GM19395 (cell line): ENCODE measurements around the gene PRSS12.
"Not testable (repeated sequence)": the region's sequence is repeated elsewhere in the genome, so short reads cannot be mapped to it uniquely, and the experiment has no call there.

Experiments used
- ATAC-seq: cut with Tn5 transposase; IDR thresholded peaks from one replicate; pipeline ENCODE4 v1.9.1; 2021; ENCODE audit warnings: mild to moderate bottlenecking, moderate library complexity; ENCODE audit not compliant: unreplicated experiment

PRSS12 gene

DNA sequence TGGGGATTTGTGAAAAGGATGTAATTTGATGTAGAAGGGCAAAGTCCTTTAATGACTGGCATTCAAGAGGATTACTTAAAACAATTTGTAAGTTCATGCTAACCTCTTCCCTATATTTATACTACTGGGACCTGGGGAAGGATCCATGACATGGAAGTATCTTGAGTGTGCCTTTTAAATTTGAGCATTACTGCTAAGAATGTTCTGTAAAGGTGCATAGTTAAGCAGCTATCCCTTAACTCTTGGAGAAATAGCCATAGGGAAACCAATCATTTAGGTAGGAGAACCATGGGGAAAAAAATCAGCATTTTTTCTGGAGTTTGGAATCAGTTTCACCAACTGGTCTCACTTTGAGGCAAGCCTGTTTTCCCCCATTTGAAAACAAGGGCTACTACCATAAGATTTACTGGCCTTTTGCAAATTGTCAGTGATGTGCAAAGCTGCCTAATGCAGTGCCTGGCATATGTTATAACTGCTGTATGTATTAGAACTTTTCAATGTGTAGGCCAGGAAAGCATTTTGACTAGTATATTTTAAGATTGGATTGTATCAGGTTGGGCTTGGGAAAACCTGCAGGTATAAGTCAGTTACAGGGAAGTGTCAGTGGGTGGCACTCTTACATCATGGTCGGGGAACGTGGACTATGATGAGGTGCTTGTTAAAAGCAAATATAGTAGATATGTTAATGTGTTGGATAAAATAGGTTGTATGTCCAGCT lies 72.1 kb downstream of the PRSS12 start:
- ATAC-seq, result peak; percentile 26

DNA sequence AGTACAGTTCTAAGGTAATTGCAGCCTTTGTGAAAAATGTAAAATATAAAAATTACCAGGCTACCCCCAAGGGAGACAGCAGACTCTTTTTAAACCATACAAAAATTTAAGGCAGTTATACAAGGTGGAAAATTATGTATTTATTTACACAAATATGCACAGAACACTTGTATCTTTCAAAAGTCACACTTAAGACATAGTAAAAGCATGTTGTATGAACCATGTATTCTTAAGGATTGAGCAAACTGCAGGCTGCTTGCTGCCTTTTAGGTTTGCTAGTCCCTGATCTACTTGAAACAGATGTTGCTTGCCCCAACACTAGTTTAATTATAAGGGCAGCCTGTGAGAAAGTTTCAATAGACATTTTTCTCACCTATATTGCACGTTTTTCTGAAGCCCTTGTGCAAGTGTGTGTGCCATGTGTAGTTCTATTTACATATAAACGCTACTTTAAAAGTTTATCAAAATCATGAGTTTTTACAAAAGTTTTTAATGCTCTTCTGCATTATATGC lies 72.8 kb downstream of the PRSS12 start:
- no peak for ATAC-seq

DNA sequence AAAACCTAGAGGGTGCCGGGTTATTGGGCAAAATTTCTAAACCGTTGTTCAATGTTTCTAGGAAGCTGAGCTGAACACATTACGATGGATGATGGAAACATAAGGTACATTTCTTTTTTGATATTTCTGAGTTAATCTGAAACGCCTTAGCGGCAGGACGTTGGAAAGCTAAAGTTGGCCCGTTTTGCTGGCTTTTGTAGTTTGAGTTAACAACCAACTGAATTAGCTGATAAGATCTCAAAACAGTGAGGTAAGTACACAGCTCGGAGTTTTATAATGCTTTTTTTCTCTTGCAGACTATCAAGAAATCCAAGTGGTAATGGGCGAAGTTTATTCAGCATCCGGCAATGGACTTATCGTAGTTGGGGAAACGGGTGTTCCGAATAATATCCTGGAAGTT lies 73.5 kb downstream of the PRSS12 start:
- no peak for ATAC-seq

DNA sequence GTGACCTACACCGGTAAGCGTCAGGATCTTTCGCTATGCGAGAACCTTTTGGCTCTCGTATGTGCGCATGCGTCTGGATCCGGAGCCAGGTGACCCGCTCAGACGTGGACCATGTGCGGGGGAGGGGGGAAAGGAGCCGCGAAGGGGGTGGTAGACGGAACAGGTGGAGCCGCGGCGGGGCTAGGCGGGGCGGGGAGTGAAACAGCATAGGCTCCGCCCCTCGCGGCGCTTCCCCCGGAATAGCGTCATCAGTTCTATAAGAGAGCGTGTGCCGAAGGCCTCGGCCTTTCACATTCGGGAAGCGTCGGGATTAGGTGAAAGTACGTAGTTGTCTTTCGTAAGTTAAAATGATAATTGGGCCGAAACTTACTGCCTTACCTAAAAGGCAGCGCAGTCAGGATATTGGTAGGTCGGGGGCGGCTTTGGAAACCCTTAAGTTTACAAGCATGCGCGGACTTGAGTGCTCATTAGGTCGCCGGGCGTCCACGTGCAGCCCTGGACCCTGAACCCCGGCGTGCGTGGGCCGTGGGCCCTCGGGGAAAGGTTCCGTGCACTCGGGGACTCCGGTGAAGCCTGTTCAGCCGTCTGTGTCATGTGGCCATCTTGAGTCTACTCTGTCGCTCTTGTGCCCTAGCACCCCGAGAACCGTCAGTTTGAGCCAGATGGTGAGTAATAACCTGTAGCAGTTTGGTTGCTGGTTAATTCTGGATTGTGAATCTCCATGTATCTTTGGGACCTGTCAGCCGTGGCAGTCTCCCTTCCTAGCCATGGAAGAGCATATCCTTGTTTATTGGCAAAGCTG lies 74.1 kb downstream of the PRSS12 start:
- peak; percentile 83 for ATAC-seq

DNA sequence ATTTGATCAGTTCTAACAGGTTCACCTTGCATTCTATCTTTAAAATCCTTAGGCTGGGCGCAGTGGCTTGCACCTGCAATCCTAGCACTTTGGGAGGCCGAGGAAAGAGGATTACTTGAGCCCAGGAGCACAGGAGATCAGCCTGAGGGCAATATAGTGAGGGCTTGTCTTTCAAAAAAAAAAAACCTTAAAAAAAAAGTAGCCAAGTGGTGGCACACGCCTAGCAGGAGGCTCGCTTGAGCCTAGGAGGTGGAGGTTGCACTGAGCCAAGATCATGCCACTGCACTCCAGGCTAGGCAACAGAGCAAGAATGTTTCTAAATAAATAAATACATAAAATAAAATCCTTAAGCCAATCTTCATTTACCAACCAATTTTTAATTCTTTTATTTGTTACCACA lies 75.6 kb downstream of the PRSS12 start:
- ATAC-seq, result no peak

DNA sequence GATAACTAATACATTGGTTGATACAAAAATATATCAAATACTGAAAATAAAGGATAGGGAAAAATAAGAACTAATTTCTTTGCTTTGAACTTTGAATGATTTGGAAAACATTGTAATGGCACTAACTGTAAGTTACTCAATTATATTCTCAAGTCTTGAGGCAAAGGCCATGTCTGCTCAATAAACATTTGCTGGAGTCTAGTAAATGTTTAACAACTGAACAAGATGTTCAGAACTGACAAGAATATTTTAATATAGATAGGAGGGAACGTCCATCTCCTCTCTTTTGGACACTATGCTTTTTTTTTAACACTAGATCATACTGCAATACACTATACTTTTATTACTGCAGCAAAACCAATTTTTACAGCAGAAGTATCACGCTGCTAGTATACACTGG lies 76.2 kb downstream of the PRSS12 start:
- ATAC-seq, result no peak

DNA sequence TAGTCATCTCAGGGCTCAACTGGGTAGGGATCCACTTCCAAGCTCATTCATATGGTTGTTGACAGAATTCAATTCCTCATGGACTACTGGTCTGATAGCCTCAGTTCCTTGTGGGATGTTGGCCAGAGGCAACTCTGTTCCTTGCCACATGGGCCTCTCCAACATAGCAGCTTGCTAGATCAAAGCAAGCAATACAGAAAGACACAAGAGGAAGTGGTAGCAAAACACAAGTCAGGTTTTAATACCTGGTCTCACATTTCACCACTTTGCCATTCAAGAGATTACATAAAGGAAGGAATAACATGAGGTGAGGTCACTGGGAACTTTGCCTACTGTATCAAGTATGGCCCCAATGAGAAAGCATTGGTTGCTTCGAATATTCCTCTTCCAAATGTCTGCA lies 79.2 kb downstream of the PRSS12 start:
- ATAC-seq, result no peak

DNA sequence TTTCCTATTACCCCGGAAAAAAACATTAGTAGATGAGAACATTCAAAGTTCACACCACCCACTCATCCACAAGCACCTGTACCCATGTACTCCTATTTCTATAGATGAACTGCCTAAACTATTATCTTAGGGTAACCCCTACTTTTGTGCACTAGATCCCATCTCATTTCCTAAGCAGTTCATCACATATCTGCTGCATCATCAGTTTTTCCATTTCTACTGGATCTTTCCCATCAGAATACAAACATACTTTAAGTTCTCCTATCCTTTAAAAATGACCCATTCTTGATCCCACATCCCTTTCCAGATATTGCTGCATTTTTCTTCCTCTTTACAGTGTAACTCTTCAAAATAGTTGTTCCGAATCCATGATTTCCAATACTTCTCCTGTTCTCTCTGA lies 81.0 kb downstream of the PRSS12 start:
- ATAC-seq, result no peak

DNA sequence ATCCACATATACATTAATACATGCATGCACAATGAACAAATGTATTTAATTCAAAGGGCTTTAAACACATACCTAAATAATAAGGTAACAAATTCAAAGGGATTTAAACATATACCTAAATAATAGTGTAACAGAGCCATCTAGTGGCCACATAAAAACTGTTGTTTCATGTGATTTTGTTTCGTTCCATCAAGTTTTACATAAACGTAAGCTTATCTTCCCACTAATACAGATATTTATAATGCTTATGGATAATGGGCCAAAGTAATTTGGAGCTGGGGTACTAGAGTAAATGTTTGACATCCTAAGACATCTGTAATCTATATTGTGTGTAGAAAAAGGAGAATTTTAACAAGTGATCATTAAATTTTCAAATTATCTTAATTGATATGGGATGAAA lies 82.3 kb downstream of the PRSS12 start:
- ATAC-seq, result peak; percentile 47

DNA sequence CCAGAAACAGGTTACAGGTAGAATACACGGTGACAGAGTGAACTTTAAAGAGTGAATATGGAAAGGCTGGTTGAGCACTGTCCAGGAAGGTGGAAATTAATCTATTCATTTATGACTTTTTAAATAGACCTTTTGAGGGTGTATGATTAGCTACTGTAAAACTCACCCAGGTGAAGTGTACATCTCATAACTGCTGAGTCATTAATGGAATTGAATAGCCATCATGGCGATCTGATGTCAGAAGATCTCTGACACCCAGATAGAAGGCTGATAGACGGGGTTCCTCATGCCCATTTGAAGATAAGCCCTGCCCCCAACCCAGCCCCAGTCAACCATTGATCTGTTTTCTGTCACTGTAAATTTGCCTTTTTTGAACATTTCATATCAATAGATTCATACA lies 84.0 kb downstream of the PRSS12 start:
- no peak for ATAC-seq

DNA sequence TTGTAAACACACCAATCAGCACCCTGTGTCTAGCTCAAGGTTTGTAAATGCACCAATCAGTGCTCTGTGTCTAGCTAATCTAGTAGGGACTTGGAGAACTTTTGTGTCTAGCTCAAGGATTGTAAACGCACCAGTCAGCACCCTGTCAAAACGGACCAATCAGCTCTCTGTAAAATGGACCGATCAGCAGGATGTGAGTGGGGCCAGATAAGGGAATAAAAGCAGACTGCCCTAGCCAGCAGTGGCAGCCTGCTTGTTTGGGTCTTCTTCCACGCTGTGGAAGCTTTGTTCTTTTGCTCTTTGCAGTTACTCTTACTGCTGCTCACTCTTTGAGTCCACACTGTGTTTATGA lies 86.7 kb downstream of the PRSS12 start:
- ATAC-seq, result not testable (repeated sequence)

DNA sequence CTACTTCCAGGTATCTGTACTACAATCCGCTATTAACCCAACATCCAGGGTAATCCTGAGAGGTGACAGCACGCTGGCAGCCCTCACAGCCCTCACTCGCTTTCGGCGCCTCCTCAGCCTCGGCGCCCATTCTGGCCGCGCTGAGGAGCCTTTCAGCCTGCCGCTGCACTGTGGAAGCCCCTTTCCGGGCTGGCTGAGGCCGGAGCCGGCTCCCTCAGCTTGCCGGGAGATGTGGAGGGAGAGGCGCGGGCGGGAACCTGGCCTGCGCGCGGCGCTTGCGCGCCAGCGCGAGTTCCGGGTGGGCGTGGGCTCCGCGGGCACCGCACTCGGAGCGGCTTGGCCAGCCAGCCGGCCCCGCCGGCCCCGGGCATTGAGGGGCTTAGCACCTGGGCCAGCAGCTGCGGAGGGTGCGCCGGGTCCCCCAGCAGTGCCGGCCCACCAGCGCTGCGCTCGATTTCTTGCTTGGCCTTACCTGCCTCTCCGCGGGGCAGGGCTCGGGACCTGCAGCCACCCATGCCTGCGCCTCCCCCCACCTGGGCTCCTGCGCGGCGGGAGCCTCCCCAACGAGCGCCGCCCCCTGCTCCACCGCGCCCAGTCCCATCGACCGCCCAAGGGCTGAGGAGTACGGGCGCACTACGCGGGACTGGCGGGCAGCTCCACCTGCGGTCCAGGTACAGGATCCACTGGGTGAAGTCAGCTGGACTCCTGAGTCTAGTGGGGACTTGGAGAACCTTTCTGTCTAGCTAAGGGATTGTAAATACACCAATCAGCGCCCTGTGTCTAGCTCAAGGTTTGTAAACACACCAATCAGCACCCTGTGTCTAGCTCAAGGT lies 87.3 kb downstream of the PRSS12 start:
- peak; percentile 79 for ATAC-seq

DNA sequence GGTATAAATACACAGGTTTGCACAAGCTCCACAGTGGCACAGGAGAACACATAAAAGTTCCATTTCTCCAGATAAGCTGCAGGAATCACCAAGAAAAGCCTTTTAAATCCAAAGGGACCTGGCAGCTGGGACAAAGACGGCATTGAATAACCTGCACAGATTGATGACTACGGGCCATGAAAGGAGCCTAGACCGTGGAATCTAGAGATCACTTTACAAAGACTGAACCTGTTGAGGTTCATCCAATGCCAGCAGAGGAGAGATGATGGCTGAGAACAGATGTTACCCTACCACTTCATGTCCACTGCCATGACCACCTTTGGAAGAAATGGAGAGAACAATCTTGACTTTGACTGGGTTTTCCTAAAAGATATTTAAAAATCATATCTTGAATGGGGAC lies 88.7 kb downstream of the PRSS12 start:
- no peak for ATAC-seq

DNA sequence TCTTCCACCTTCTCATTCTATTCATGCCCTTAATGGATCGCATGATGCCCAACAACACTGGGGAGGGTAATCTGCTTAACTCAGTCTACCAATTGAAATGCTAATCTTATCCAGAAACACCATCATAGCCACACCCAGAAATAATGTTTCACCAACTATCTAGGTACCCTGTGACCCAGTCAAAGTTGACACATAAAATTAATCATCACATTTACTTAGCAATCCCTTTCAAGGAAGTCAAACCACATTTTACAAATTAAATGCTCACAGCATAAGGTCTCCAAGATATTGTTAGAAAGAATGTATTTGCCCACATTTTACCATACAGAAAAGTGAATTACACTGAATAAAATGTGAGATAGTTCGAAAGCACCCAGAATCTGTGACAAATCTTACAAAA lies 92.5 kb downstream of the PRSS12 start:
- no peak for ATAC-seq

DNA sequence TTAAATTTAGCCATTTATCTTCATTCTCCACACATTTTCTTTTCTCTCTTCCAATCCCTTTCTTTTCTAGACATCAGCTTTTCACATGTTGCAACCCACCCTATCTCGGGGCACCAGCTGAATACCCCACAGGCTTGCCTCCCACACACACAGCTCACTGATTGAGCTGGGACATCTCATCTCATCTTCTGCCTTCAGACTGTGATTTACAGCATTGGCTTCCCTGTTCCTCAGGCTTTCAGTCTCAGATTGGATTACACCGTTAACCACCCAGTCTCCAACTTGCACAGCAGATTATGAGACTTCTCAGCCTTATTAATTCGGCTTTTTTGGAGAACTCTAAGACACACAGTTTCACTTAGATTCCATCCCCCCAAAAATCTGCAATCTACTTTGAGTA lies 93.7 kb downstream of the PRSS12 start:
- no peak for ATAC-seq

DNA sequence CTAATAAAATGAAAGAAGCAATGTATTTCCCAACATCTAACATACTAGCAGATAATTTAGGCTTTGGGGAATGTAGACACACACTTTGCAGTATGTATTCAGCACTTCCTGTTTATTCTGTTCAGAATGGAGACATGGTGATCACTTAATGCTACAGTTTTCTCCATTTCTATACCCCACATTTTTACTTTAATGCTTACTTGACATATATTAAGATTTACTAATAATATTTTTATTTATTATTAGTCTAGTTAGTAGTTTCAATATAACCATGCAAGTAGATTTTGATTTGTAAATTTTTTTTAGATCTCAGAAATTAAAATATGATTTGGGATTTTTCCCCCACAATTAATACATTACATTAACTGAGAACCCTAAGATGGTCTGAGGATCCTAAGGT lies 98.4 kb downstream of the PRSS12 start:
- ATAC-seq, result no peak

DNA sequence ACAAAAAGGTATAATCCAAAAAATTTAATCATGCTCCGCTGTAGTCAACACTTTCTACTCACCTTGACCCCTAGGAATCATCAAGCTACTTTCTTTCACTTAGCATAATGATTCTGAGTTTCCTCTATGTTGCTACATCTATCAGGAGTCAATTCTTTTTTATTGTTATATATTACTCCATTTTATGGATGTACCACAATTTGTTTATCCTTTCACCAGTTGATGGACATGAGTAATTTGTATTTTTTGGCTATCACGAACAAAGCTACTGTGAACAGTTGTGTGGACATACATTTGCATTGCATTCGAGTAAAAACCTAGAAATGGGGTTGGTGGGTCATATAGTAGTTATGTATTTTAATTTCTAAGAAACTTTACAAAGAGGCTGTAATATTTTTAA lies 102.9 kb downstream of the PRSS12 start:
- ATAC-seq, result no peak

DNA sequence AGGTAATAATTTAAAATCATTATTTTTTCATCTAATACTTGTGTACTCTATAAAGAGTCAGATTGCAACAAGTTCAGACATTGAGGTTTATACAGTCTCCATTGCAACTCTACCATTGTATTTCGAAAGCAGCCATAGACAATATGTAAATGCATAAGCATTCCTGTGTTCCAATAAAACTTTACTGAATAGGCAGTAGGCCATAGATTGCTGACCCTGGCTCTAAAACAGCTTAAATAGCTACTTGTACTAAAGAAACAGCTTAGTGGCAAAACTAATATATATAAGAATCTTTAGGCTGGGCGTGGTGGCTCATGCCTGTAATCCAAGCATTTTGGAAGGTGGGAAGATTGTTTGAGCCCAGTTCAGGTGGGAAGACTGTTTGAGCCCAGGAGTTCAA lies 115.3 kb downstream of the PRSS12 start:
- no peak for ATAC-seq

DNA sequence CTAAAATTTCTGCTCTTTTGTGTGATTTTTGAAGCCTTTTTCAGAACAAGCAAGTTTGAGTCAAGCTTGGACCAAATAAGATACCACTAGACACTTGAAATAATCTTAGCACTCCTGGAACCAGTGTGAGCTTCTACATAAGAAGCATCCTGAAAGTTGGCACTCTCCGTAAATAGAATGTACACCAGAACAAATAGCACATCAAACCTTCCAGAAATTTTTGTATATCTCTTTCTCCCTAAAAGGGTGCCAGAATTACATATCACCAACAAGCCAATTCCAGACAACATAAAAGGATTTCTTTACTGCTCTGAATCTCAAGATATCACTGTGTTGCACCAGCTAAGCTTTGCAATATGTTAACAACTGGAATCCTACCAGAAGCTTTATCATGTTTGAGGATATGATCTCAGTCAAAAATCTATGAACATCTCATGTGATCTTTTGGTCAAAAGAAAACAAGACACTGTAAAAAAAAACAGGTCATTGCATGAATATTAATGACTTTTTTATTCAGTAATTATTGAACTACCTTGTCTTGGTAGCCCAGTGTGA lies 117.2 kb downstream of the PRSS12 start:
- no peak for ATAC-seq
